ENCODE data around the gene LAMB3. TPM values are rescaled to one million over a fixed set of nuclear protein-coding genes. Genes with fewer than 3 reads are reported as not detected.

The LAMB3 gene
- total and polyA plus RNA-seq, 2 experiments from 2014 or later = 0.21 to 0.48 TPM

GRCh38 chr1:209653915-209654351 is 1.7 kb upstream of the LAMB3 start:
- Histone ChIP-seq H3K27me3 (no peaks in the 10 kb centered on the region), H3K4me1 (ENCODE audit: low read depth) (peaks cover 11% of the 10 kb centered on the region)
- no peak for DNase-seq (ENCODE audit: low read depth in 1 of 2, low spot score in 1 of 2)

GRCh38 chr1:209652873-209653401 is 712 bp upstream of the LAMB3 start:
- peaks cover 17% of the 10 kb centered on the region for H3K4me1 ChIP-seq (ENCODE audit: low read depth)
- no peak for TF ChIP-seq CTCF (IDR thresholded peaks at IDR 0.05; ENCODE audit: low read depth, low read length)
- H3K27me3 ChIP-seq = no peaks in the 10 kb centered on the region
- H3K9me3 ChIP-seq (ENCODE audit: low read depth) = no peaks in the 10 kb centered on the region
- peak; percentile 61 to 78 for DNase-seq (ENCODE audit: low read depth in 1 of 2, low spot score in 1 of 2)
- no peaks in the 10 kb centered on the region for H3K36me3 ChIP-seq
- no peak overlapping the region for H3K4me3 ChIP-seq
- no peak overlapping the region for H3K27ac ChIP-seq

More at GRCh38 chr1:209653915-209654351, 1.7 kb upstream of the LAMB3 start:
- TF ChIP-seq CTCF (IDR thresholded peaks at IDR 0.05; ENCODE audit: low read depth, low read length) = no peak
- Histone ChIP-seq H3K4me3 (no peak overlapping the region), H3K27ac (no peak overlapping the region), H3K9me3 (ENCODE audit: low read depth) (no peaks in the 10 kb centered on the region), H3K36me3 (no peaks in the 10 kb centered on the region)

GRCh38 chr1:209651138-209651587 is 1.1 kb downstream of the LAMB3 start:
- no peak for TF ChIP-seq CTCF (IDR thresholded peaks at IDR 0.05; ENCODE audit: low read depth, low read length)
- H3K36me3 ChIP-seq = no peaks in the 10 kb centered on the region
- H3K4me1 ChIP-seq (ENCODE audit: low read depth) = peaks cover 19% of the 10 kb centered on the region
- no peak overlapping the region for H3K27ac ChIP-seq
- H3K4me3 ChIP-seq = no peak overlapping the region
- no peaks in the 10 kb centered on the region for H3K9me3 ChIP-seq (ENCODE audit: low read depth)
- peak in 1 of 2 donors; percentile 77 for DNase-seq (ENCODE audit: low read depth in 1 of 2, low spot score in 1 of 2)
- no peaks in the 10 kb centered on the region for H3K27me3 ChIP-seq

GRCh38 chr1:209650454-209650853 is 1.8 kb downstream of the LAMB3 start:
- DNase-seq (ENCODE audit: low read depth in 1 of 2, low spot score in 1 of 2) = peak in 1 of 2 donors; percentile 40
- H3K27me3 ChIP-seq = no peaks in the 10 kb centered on the region

GRCh38 chr1:209648931-209649776 is 3.1 kb downstream of the LAMB3 start:
- H3K4me1 ChIP-seq (ENCODE audit: low read depth) = peaks cover 24% of the 10 kb centered on the region
- no peak overlapping the region for H3K4me3 ChIP-seq

More at GRCh38 chr1:209650454-209650853, 1.8 kb downstream of the LAMB3 start:
- Histone ChIP-seq H3K4me3 (no peak overlapping the region), H3K27ac (no peak overlapping the region), H3K36me3 (no peaks in the 10 kb centered on the region), H3K9me3 (ENCODE audit: low read depth) (no peaks in the 10 kb centered on the region), H3K4me1 (ENCODE audit: low read depth) (peaks cover 24% of the 10 kb centered on the region)
- TF ChIP-seq CTCF (IDR thresholded peaks at IDR 0.05; ENCODE audit: low read depth, low read length) = no peak

More at GRCh38 chr1:209648931-209649776, 3.1 kb downstream of the LAMB3 start:
- H3K27me3 ChIP-seq = no peaks in the 10 kb centered on the region
- no peaks in the 10 kb centered on the region for H3K36me3 ChIP-seq
- no peak for TF ChIP-seq CTCF (IDR thresholded peaks at IDR 0.05; ENCODE audit: low read depth, low read length)
- DNase-seq (ENCODE audit: low read depth in 1 of 2, low spot score in 1 of 2) = peak in 1 of 2 donors; percentile 92
- no peak overlapping the region for H3K27ac ChIP-seq
- no peaks in the 10 kb centered on the region for H3K9me3 ChIP-seq (ENCODE audit: low read depth)
